ENCODE data around the gene ISYNA1. TPM values are rescaled to one million over a fixed set of nuclear protein-coding genes. Genes with fewer than 3 reads are reported as not detected.

Gene ISYNA1
- total and polyA plus RNA-seq, 2 of the 13 experiments (the other 11 are each of a cell fraction or from before 2014, with no cell fraction given) = 29.6 to 48.5 TPM

- TF ChIP-seq ARID4A (CRISPR knock-in tag; IDR thresholded peaks at IDR 0.05; ENCODE audit: borderline replicate concordance) = peak; percentile 55; the same call in 1 of the 2 replicates
- TF ChIP-seq ZC3H13 (CRISPR knock-in tag; IDR thresholded peaks at IDR 0.05) = peak; percentile 72; the same call in 1 of the 2 replicates
- TF ChIP-seq ZNF33B (CRISPR knock-in tag; IDR thresholded peaks at IDR 0.05) = no peak
- TF ChIP-seq ARHGAP35 (CRISPR knock-in tag; IDR thresholded peaks at IDR 0.05; ENCODE audit: borderline replicate concordance) = no peak
- no peak for TF ChIP-seq KLF6 (CRISPR knock-in tag; IDR thresholded peaks at IDR 0.05)
- peak; percentile 63; the same call in 1 of the 2 replicates for TF ChIP-seq HOXA7 (CRISPR knock-in tag; IDR thresholded peaks at IDR 0.05)
- 0 out of 2 replicates have a peak, but pooled peaks have one; percentile 30 for TF ChIP-seq ZNF747 (CRISPR knock-in tag; IDR thresholded peaks at IDR 0.05; ENCODE audit: borderline replicate concordance)
- peak; percentile 94 for TF ChIP-seq ZFX (CRISPR knock-in tag; IDR thresholded peaks at IDR 0.05; ENCODE audit: low read depth)
- TF ChIP-seq HMGXB4 (CRISPR knock-in tag; IDR thresholded peaks at IDR 0.05; ENCODE audit: borderline replicate concordance in 1 of 2, low read depth in 1 of 2) = 0 out of 4 replicates have a peak, but pooled peaks of 1 of the 2 experiments have one; percentile 40
- peak; percentile 51; the same call in 1 of the 2 replicates for TF ChIP-seq PITX1 (CRISPR knock-in tag; IDR thresholded peaks at IDR 0.05)
- no peak for TF ChIP-seq NONO (IDR thresholded peaks at IDR 0.05)
- peak; percentile 81 for TF ChIP-seq NONO (CRISPR knock-in tag; conservative IDR thresholded peaks at IDR 0.05)
- TF ChIP-seq ZBTB49 (CRISPR knock-in tag; IDR thresholded peaks at IDR 0.05; ENCODE audit: borderline replicate concordance) = no peak
- peak; percentile 39; the same call in 1 of the 2 replicates for TF ChIP-seq ZMYM3 (CRISPR knock-in tag; IDR thresholded peaks at IDR 0.05)
- peak; percentile 4; the same call in 1 of the 2 replicates for TF ChIP-seq NRL (CRISPR knock-in tag; IDR thresholded peaks at IDR 0.05; ENCODE audit: borderline replicate concordance)
- no peak for TF ChIP-seq LCORL (IDR thresholded peaks at IDR 0.05)
- peak; percentile 55; the same call in 1 of the 2 replicates for TF ChIP-seq LCORL (CRISPR knock-in tag; IDR thresholded peaks at IDR 0.05)
- no peak for TF ChIP-seq HNF4A (CRISPR knock-in tag; IDR thresholded peaks at IDR 0.05)
- TF ChIP-seq ERF (CRISPR knock-in tag; IDR thresholded peaks at IDR 0.05) = 0 out of 2 replicates have a peak, but pooled peaks have one; percentile 39
- TF ChIP-seq SMARCE1 (IDR thresholded peaks at IDR 0.05; ENCODE audit: borderline replicate concordance) = no peak
Observed at GRCh38 chr19:18438331-18439024, 545 bp upstream of the ISYNA1 start (continued).
